GM12878 (cell line): ENCODE results near the gene RBMX. TPM values are rescaled to one million over a fixed set of nuclear protein-coding genes. Genes with fewer than 3 reads are reported as not detected.

ENCODE experiments used
- ATAC-seq: fragments of 200-7000 bp; cut with Tn5 transposase; 3 replicates; pipeline ENCODE4 v1.9.1; 2020; ENCODE audit warnings: mild to moderate bottlenecking, moderate library complexity
- BruUV-seq: library from RNA; stranded (reverse); fragments of 400-500 nt; replicated peaks from 2 replicates; lab custom pipeline; 2021; lab: Mats Ljungman, UMichigan
- CTCF ChIA-PET: fragments of 300-600 bp; sonication (Branson Sonifier 250); formaldehyde crosslinking; extraction: SDS; loops from one replicate; lab custom pipeline; 2021; ENCODE audit warnings: inconsistent platforms; lab: Yijun Ruan, JAX
- POLR2A ChIA-PET: fragments of 350-600 bp; formaldehyde crosslinking; extraction: SDS; loops from one replicate; lab custom pipeline; 2021; ENCODE audit warnings: inconsistent platforms; lab: Charles Lee
- RAD21 ChIA-PET: fragments of 300-600 bp; sonication (Branson Sonifier 250); formaldehyde crosslinking; loops from one replicate; lab custom pipeline; 2023; ENCODE audit warnings: antibody characterized with exemption; ENCODE audit not compliant: unreplicated experiment; lab: Charles Lee
- SMC1A ChIA-PET: fragments of 300-600 bp; sonication (Branson Sonifier 250); formaldehyde crosslinking; loops from one replicate; lab custom pipeline; 2023; ENCODE audit not compliant: unreplicated experiment, uncharacterized antibody; lab: Charles Lee
- DNase-seq: peaks from one replicate; pipeline ENCODE4 v3.0.0-alpha.2; 2011; ENCODE audit warnings: low read depth, low spot score
- FAIRE-seq: peaks from 3 replicates; lab custom pipeline; 2011; peaks lifted over from hg19 to GRCh38; lab: Jason Lieb, UNC
- H2AFZ ChIP-seq: 2 replicates; pipeline ENCODE4 v1.6.0; 2011; ENCODE audit warnings: low read depth, low read length, control low read depth; ENCODE audit not compliant: control insufficient read depth
- H3K27ac ChIP-seq: 2 replicates; pipeline ENCODE4 v1.5.1; 2011; ENCODE audit warnings: control low read depth; ENCODE audit not compliant: control insufficient read depth, insufficient read depth
- H3K27me3 ChIP-seq, 2 experiments: replicated peaks in 1 of 2; 2 replicates each; pipeline versions ENCODE4 v1.6.0 to v1.6.1; 2011; ENCODE audit warnings: low read length in 1 of 2; ENCODE audit not compliant: control insufficient read depth in 2 of 2, insufficient read depth in 2 of 2
- H3K36me3 ChIP-seq, 2 experiments: 2 replicates each; pipeline ENCODE4 v1.5.1; 2011; ENCODE audit warnings: low read length in 1 of 2; ENCODE audit not compliant: control insufficient read depth in 2 of 2, insufficient read depth in 2 of 2
- H3K4me1 ChIP-seq: 2 replicates; pipeline ENCODE4 v1.6.1; 2011; ENCODE audit warnings: mild to moderate bottlenecking, low read length, moderate library complexity, mixed read lengths; ENCODE audit not compliant: control insufficient read depth, insufficient read depth
- H3K4me2 ChIP-seq: 2 replicates; pipeline ENCODE4 v1.6.0; 2011; ENCODE audit warnings: control low read depth; ENCODE audit not compliant: control insufficient read depth, insufficient read depth
- H3K4me3 ChIP-seq: fragments of 200-600 bp; sonication (generic); 2 replicates; pipeline ENCODE4 v1.5.1; 2016
- H3K79me2 ChIP-seq: 2 replicates; pipeline ENCODE4 v1.6.0; 2011; ENCODE audit warnings: low read length; ENCODE audit not compliant: control insufficient read depth, insufficient read depth
- H3K9ac ChIP-seq: 2 replicates; pipeline ENCODE4 v1.8.0; 2011; ENCODE audit warnings: low read length, control low read depth, mixed read lengths; ENCODE audit not compliant: control insufficient read depth, insufficient read depth
- H3K9me3 ChIP-seq: replicated peaks from 3 replicates; pipeline ENCODE4 v1.5.1; 2011; ENCODE audit warnings: mild to moderate bottlenecking, low read length; ENCODE audit not compliant: control insufficient read depth, insufficient read depth
- H4K20me1 ChIP-seq: 2 replicates; pipeline ENCODE4 v1.6.0; 2011; ENCODE audit not compliant: control insufficient read depth, insufficient read depth
- ATF2 ChIP-seq: IDR thresholded peaks from 2 replicates; pipeline ENCODE4 v1.6.1; 2012; ENCODE audit warnings: low read length, inconsistent platforms
- BCL11A ChIP-seq: IDR thresholded peaks from 2 replicates; pipeline ENCODE4 v1.6.1; 2011; ENCODE audit warnings: low read depth, low read length
- CBX5 ChIP-seq: sonication (generic); IDR thresholded peaks from 2 replicates; pipeline ENCODE4 v1.6.1; 2016; ENCODE audit warnings: low read depth, moderate library complexity, mild to moderate bottlenecking, inconsistent platforms
- CHD2 ChIP-seq: IDR thresholded peaks from 2 replicates; pipeline ENCODE4 v1.6.1; 2011; ENCODE audit warnings: low read depth, low read length, improper control_type of control experiment, borderline replicate concordance
- CUX1 ChIP-seq: IDR thresholded peaks from 2 replicates; pipeline ENCODE4 v1.6.1; 2012; ENCODE audit warnings: improper control_type of control experiment, low read depth, low read length; ENCODE audit not compliant: insufficient replicate concordance
- NFYB ChIP-seq: IDR thresholded peaks from 2 replicates; pipeline ENCODE4 v1.6.1; 2011; ENCODE audit warnings: low read depth, mild to moderate bottlenecking, low read length, improper control_type of control experiment, moderate library complexity; ENCODE audit not compliant: insufficient read depth
- PAX8 ChIP-seq: fragments of 450-650 bp; IDR thresholded peaks from 2 replicates; pipeline ENCODE4 v1.6.1; 2017; ENCODE audit warnings: mild to moderate bottlenecking, moderate library complexity
- POLR2AphosphoS5 ChIP-seq: IDR thresholded peaks from 2 replicates; pipeline ENCODE4 v1.6.1; 2011; ENCODE audit warnings: mild to moderate bottlenecking, low read length, inconsistent platforms
- PRDM15 ChIP-seq: fragments of 450-650 bp; formaldehyde crosslinking; IDR thresholded peaks from 2 replicates; pipeline ENCODE4 v1.4.0; 2020; ENCODE audit warnings: mild to moderate bottlenecking, moderate library complexity
- RFX5 ChIP-seq: IDR thresholded peaks from 2 replicates; pipeline ENCODE4 v1.6.1; 2011; ENCODE audit warnings: low read depth, low read length, improper control_type of control experiment
- TARDBP ChIP-seq: IDR thresholded peaks from 2 replicates; pipeline ENCODE4 v1.6.1; 2016; ENCODE audit warnings: borderline replicate concordance
- ZBED1 ChIP-seq: IDR thresholded peaks from 2 replicates; pipeline ENCODE4 v1.6.1; 2016; ENCODE audit warnings: borderline replicate concordance
- ZBTB33 ChIP-seq: fragments of 450-650 bp; IDR thresholded peaks from 2 replicates; pipeline ENCODE4 v1.6.1; 2017; ENCODE audit warnings: mild to moderate bottlenecking
- WGBS: methylation state at CpG from one replicate; pipeline ENCODE4 v1.1.6; 2016; ENCODE audit warnings: low lambda C conversion rate; ENCODE audit not compliant: insufficient replicate concordance, insufficient coverage; ENCODE audit errors: missing lambda C conversion rate; 5-methylcytosine and 5-hydroxymethylcytosine counted together
- in situ Hi-C: fragments of 300-500 bp; cut with MboI; formaldehyde crosslinking; loops from 9 replicates; pipeline ENCODE4 v1.14.3; 2018; ENCODE audit warnings: mixed read lengths
- intact Hi-C: fragments of 100-400 bp; cut with micrococcal nuclease; formaldehyde crosslinking; loops from one replicate; pipeline ENCODE4 v1.14.2; 2022; ENCODE audit not compliant: unreplicated experiment
- polyA plus RNA-seq, 11 experiments: library from polyadenylated mRNA; depleted of rRNA in 4 of 11; unstranded in 6 of 11; stranded (reverse) in 5 of 11; fragments of >200 nt; fragmentation: Nextera tagmentation in 4 of 11; fragmentation: Illumina TruSeq in 1 of 11; extraction: Ambion mirVana in 4 of 11; extraction: Trizol in 1 of 11; gene quantifications; 1 replicate in 1 of 11; 2 replicates in 10 of 11; pipeline versions ENCODE4 v1.2.1 to v1.2.3, GENCODE V29; 2011 to 2016; ENCODE audit warnings: inconsistent platforms in 2 of 11, missing spikeins in 2 of 11, low read depth in 1 of 11
- total RNA-seq, 4 experiments: library from RNA; depleted of rRNA in 3 of 4; stranded (reverse); fragments of >200 nt in 3 of 4; fragmentation: Illumina TruSeq in 1 of 4; extraction: Trizol in 1 of 4; gene quantifications; 2 replicates each; pipeline versions ENCODE4 v1.2.1 to v1.2.3, GENCODE V29; 2013 to 2021

Gene RBMX
- total and polyA plus RNA-seq, 10 of the 15 experiments (the other 5 are each of a cell fraction or from before 2014, with no cell fraction given): 252 to 427 (median 288) TPM

- TF ChIP-seq ATF2 (no peak), PAX8 (no peak), TARDBP (no peak), CHD2 (no peak), ZBED1 (no peak), BCL11A (no peak), NFYB (no peak), POLR2AphosphoS5 (no peak), CBX5 (no peak)
These were observed 44.8 kb downstream of the RBMX start (continued) for GRCh38 chrX:136835761-136836160.

GRCh38 chrX:136829413-136829812 lies 51.1 kb downstream of the RBMX start:
- intact Hi-C loops: no loop called here
- POLR2A ChIA-PET: no interaction called here
- Histone ChIP-seq H2AFZ (no peak overlapping the region), H3K27ac (no peak overlapping the region), H3K9me3 (no peaks in the 10 kb centered on the region), H3K79me2 (no peaks in the 10 kb centered on the region), H3K4me2 (no peak overlapping the region), H3K36me3 (no peaks in the 10 kb centered on the region), H3K9ac (no peak overlapping the region), H3K4me3 (no peak overlapping the region), H3K27me3 (no peaks in the 10 kb centered on the region), H4K20me1 (no peaks in the 10 kb centered on the region), H3K4me1 (no peaks in the 10 kb centered on the region)
- no TSS peak for BruUV-seq
- SMC1A ChIA-PET: no interaction called here
- 74% methylated on average over 5 of the region's 5 CpGs for WGBS
- ATAC-seq (no peak), DNase-seq (no peak), FAIRE-seq (no peak)
- TF ChIP-seq PRDM15 (CRISPR knock-in tag) (no peak), CUX1 (no peak), RFX5 (no peak), ZBTB33 (no peak)
- CTCF ChIA-PET: no interaction called here
- in situ Hi-C loops: no loop called here
- RAD21 ChIA-PET: no interaction called here
